HG02623 (cell line): ENCODE measurements around the gene TP53RK.

Experiments
- ATAC-seq: cut with Tn5 transposase; IDR thresholded peaks from one replicate; pipeline ENCODE4 v1.9.1; 2021; ENCODE audit warnings: moderate library complexity; ENCODE audit not compliant: unreplicated experiment

TP53RK gene

DNA sequence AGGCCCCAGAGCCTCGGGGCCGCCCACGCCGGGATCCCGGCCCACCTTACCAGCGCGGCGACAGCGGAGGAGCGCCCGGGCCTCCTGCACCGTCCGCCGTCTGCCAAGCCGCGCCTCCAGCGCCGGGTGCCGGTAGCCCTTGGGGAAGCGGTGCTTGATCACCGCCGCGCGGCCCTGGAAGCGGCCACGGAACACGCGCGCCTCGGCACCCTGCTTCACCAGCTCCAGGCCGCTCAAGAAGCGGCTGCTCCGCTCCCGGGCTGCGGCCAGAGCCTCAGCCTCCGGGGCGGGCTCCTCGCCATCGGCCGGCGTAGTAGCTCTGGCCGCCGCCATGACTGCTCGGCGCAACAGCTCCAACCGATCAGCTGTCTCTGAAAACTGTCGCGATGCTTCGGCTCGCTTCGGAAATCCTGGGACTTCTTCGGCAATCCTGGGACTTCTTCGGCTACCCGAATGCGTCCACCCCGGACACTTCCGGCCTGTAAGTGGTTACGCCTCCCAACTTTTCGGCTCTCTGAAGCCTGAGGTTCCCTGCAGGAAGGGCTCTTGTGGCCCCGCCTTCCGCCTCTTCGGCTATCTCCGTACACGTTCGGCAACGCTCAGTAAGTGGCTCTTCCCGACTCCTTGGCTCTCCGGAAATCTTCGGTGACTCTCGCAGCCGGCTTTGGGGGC is at the start of gene TP53RK:
Gene TP53RK, minus strand, starts transcription at position 363 of the 672 bp plus-strand sequence. Its CDS starts 30 bp downstream, at position 333.
- ATAC-seq, result peak; percentile 84

DNA sequence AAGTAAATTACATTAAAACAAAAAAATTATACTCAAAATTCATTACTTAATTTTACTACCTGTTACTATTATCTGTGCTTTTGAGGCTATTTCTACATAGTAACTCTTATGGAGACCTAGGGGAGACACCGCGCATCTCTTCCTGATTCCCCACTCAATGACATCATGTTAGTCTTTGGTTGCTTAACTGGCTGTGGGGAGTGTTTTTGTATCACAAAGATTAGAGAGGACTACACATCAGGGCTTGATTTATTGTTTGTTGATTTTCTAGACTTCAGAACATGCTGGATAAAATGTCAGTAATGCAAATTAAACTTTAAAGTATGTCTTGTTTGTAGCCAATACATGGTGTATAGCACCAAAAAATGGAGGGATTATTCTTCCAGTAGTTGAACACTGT is 46.2 kb upstream of the TP53RK start:
- no peak for ATAC-seq

DNA sequence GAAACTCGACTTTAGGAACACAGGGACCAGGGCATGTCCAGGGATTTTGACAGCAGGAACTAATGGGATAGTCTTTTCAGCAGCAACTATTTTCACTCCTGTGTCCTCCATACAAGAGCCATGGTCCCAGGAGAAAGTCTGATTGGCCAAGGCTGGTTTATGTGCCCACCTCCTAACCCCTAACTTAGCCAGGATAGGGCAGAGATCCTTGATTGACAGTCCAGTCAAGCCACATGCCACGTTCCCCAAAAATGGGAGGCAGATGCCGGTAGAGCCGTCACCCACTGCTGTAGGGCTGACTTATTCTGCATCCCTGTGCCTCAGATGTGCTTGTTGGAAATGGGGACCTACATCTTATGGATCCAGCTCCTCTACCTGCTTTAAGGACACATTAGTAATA is 42.5 kb upstream of the TP53RK start:
- ATAC-seq, result no peak

DNA sequence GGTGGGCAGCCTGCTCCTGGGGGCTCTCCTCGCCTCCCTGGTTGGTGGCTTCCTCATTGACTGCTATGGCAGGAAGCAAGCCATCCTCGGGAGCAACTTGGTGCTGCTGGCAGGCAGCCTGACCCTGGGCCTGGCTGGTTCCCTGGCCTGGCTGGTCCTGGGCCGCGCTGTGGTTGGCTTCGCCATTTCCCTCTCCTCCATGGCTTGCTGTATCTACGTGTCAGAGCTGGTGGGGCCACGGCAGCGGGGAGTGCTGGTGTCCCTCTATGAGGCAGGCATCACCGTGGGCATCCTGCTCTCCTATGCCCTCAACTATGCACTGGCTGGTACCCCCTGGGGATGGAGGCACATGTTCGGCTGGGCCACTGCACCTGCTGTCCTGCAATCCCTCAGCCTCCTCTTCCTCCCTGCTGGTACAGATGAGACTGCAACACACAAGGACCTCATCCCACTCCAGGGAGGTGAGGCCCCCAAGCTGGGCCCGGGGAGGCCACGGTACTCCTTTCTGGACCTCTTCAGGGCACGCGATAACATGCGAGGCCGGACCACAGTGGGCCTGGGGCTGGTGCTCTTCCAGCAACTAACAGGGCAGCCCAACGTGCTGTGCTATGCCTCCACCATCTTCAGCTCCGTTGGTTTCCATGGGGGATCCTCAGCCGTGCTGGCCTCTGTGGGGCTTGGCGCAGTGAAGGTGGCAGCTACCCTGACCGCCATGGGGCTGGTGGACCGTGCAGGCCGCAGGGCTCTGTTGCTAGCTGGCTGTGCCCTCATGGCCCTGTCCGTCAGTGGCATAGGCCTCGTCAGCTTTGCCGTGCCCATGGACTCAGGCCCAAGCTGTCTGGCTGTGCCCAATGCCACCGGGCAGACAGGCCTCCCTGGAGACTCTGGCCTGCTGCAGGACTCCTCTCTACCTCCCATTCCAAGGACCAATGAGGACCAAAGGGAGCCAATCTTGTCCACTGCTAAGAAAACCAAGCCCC is 36.2 kb upstream of the TP53RK start:
- no peak for ATAC-seq

DNA sequence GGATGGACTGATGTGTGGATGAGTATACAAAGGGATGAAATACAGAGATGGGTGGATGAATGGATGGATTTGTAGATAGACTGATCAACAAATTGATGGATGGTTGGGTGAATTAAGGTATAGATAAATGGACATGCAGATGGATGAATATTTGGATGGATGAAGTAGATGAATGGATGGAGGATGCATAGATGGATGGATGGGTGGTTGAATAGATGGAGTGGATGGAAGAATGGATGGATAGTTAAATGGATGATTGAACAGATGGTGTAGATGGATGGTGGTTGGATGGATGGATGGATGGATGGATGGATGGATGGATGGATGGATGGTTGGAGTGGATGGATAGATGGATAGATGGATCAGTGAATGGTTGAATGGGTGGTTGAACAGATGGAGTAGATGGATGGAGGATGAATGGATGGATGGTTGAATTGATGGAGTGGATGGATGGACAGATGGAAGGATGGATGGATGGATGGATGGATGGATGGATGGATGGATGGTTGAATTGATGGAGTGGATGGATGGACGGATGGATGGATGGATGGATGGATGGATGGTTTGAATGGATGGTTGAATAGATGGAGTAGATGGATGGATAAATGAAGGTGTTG is 35.2 kb upstream of the TP53RK start:
- ATAC-seq, result no peak

DNA sequence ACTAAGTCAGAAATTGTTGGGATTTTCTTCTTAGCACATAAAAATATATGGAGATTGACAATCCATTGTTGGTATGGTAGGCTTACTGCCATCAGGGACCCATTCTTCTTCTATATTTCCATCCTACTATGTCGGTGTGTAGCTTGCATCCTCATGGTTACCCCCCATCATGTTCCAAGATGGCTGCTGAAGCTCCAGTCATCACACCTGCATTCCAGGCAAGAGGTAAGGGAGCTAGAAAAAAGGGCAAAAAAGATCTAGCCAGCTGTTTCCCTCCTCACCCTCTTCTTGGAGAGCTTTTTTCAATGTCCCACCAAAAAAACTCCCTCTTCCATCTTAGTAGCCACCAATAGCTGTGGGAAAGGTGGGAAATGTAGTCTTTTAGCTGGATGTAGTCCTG is 33.8 kb upstream of the TP53RK start:
- ATAC-seq, result no peak

DNA sequence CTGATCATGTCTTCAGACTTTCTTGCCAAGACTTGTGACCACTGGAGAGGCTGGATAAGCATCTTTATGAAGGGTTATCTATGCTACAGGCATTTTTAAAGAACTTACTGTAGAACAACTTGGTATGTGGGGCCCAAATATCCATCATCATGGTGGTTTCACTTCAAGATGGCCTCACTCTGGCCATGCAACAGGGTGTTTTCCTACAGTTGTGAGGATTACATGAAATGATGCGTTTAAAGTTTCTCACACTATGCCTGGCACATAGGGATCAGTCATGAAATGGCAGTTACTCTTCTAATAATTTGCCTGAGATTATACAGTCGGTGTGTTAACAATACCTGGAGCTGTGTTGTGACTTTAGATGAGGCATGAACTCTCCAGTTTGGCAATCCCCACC is 33.2 kb upstream of the TP53RK start:
- no peak for ATAC-seq

DNA sequence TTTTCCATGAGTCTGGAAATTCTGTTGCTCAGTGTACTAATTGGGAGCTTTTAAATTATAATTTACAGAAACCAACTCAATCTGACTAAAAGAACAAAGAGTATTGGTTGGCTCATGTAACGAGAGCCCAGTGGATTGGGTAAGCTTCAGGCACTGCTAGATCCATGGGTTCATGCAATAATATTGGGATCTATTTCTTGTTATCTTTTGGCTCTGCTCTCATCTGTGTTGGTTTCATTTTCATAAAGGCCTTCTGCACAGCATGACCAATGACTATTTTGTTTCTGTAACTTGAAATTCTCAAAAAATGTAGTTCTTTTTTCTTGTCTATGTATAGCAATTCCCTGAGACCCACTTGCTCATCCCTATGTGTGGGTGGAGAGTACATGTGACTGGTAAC is 32.2 kb upstream of the TP53RK start:
- no peak for ATAC-seq

DNA sequence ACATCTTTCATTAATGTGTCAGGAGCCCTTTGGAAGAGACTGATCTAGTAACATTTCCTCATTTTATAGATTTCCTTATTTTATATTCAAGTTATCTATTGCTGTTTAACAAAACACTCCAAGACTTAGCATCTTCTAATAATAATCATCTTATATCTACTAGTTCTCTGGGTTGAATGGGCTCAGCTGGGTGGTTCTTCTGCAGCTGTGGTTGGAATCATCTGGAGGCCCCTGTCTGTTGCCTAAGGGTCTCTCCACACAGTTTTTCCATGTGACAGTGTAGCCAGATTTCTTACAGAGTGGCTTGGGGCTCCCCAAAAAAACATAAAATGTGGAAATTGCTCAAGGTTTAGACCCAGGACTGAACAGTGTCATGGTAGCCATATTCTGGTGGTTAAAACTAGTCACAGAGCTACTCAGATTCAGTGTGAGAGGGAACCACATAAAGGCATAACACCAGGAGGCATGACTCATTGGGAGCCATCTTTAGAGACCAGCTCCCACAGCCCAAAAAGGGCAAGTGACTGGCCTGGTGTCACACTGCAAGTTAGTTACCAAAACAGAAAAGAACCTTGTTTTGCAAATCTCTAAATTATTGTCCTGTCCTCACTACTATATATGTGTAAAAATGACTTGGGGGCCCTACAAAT is 31.7 kb upstream of the TP53RK start:
- no peak for ATAC-seq

DNA sequence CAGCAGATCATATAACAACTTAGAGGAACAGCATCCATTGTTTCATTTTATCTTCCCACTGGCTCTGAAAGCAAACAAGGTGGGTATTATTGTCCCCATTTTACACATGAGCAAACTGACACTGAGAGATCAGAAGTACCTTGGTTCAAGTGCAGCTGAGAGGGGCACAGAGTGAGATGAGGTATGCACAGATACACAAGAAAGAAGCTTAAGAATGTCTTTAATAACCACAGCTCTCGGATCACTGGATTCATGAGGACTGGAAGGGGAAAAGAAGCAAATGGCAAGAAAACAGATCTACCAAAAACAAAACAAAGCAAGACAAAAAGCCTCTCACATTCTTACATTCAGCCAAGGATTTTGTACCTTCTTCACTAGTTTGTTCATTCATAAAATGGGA is 30.8 kb upstream of the TP53RK start:
- ATAC-seq, result no peak

DNA sequence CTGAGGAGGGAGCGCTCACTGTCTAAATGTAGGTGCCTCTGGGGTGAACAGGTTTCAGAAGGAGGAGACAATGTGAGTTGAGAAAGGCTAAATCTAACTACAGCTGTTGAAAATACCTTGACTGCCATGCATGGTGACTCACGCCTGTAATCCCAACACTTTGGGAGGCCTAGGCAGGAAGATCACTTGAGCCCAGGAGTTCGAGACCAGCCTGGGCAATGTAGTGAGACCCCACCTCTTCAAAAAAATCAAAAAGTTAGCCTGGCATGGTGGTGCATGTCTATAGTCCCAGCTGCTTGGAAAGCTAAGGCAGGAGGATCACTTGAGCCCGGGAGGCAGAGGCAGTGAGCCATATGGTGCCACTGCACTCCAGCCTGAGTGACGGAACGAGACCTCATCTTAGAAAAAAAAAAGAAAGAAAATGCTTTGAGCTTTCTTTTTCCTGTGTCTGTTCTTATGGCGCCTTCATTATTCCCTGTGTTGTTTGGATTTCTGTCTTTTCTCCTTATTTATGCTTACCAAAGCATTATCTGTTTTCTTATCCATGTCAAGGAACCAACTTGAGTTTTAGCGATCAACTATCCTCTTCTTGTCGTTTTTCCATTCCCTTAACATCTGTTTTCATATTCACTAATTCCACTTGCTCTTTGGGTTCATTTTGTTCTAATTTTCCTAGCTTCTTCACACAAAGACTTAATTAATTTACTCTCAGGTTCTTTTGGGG is 28.7 kb upstream of the TP53RK start:
- no peak for ATAC-seq

DNA sequence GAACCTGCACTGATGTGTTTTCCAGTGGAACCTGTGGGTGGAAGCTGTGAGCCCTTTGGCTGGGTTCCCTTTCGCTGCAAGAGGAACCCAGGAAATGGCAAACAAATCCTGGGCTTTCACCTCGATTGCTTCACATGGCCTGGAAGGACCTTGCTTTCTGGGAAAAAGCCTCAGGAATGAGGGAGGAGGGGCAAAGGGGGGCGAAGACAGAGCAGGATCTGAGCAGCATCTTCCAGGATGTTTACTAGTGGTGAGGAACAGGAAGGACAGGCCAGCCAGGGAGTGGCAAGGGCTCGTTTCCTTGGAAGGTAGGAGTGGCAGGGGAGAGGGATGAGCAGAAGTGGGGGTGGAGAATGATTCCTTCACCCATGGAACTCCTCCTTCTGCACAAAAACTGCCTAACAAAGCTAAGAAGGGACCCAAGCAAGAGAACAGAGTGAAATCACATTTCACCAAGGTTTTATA is 26.1 kb upstream of the TP53RK start:
- ATAC-seq, result no peak

DNA sequence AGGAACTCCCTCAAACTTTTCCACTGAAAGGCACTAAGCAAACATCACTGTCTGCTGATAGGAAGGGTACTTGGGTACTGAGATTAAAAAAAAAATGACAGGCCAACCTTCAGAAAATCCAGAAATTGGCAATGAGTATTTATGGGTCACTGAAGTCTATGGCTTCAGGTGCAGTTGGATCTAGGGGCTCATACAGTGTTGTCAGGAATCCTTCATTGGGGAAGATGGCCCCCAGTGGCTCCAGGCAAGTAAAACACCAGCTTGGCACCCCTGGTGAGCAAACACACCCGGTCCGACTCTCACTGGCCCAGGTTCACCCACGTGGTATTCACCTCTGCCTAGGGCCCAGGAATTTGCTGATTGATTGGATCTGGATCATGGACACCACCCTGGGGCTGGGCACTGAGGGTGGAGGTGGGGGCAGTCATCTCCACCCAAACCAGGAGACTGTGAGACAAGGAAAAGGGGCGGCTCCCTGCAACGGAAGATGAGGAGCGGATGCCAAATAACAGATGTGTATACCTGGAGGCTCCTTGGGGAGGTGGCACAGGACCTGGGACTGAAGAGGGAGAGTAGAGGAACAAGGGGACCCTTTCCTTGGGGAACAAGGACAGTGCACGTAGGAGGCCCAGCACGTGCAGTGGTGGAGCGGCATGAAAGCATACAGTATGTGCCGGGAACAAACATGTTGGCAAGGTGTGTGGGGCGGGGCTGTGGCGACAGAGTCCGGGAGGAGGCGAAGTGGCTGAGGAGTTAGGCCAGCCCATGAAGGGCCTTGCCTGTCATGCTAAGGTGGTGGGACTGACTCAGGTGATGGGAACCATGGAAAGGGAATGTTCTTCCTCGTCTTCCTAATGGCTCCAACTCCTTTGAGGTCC is 25.0 kb upstream of the TP53RK start:
- ATAC-seq, result no peak

DNA sequence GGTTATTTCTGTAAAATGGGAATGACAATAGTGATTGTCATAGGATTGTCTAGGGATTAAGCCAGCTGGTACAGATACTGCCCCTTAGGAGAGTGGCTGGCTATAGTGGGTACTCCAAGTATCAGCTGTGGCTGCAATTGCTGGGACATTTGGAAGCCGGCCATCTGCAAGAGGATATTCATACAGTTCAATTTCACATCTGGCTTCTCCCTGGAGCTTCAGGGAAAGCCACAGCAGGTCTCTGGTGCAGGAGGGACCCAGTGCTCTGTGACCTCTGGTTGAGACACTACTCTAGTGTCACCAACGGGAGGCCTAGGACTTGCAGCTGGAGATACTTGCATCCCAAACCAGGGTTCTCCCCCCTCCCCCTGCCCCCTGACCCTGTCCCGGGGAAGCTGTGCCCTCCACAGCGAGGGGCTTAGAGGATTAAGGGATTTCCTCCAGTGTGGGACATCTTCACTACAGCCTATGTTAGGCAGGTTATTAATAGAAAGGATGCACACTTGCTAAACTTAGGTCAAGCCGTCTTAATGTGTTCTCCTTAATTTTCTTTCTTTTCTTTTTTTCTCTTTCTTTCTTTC is 22.9 kb upstream of the TP53RK start:
- no peak for ATAC-seq

DNA sequence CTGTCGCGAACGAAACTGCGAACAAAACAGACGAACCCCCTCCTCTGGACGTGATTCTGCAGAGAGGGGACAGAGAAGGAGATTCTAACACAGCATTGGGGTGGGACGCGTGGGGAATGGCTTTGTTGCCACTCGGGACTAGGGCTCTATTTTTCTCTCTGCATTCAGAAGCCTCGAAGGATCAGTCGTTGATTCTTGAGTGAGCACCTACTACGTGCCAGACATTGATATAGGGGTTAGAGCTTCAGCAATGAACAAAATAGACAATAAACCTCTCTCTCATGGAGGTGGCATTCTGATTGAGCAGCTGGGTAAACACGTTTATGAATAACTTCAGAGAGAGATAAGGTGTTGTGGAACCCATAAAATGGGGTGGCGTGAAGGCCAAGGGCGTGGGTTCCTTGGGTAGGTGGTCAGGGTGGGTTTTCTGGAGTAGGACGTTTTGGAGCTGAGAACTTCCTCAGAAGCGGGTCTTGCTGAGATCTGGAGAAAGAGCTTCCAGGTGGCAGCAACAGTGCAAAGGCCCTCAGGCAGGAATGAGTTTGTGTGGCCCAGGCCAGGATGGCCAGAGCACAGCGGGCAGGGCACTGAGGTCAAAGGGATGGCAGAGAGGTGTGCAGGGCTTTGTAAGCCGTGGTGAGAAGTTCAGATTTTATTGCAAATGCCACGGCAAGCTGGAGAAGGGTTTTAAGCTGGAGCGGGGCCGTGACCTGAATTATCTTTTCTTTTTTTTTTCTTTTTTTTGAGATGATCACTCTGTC is 21.1 kb upstream of the TP53RK start:
- no peak for ATAC-seq

DNA sequence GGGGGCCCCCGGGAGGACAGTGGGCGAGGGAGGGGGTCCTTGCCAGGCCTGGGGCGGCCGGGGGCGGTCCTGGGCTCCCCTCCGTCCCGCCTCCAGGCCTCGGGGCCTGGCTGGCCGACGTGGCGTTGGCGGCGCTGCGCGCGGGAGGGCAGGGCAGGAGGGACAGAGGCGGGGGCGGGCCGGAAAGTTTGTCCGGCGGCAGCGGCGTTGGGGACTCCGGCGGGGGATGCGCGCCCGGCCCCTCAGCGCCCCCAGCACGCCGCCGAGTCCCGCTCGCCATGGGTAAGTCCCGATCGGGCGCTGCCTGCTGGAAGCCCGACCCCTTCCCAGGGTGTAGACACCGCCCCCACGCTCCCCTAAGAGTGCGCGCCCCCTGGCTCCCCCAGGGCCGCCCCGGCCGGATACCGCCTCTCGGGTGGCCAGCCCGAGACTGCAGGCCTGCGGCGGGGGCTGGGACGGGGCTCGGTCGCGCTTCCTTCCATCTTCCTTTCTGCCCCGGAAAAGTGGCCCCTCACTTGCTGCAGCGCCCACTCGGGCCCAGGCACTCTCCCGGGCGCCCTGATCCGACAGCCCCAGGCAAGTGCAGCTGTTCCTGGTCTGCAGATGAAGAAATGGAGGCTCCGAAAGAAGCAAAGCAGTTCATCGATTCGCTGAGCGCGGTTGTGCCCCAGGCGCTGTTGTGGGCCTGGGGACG is 20.4 kb upstream of the TP53RK start, which contains the start of gene SLC2A10:
Gene SLC2A10, plus strand, starts transcription at position 191 of the 694 bp plus-strand sequence. Its CDS starts 88 bp downstream, at position 279.
- no peak for ATAC-seq

DNA sequence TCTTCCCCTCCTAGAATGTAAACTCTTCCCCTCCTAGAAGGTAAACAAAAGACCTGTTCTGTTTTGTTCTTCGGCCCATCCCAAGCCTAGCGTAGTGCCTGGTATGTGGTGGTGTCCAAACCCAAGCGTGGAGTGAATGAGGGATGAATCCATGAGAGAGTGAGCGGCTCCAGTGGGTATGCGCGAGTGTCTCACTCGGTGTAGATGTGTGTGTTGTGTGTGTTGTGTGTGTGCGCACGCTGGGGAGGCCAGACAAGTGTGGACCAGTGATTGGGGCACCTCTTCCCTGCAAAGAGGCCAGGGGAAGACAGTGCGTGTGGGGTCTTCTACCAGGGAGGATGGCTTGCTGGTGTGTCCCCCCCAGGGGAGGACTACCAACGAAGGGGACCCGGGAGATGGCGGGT is 19.8 kb upstream of the TP53RK start:
- ATAC-seq, result no peak
